GM21786 (cell line): ENCODE results near the gene TTC23L.
"Not testable (repeated sequence)": the region's sequence is repeated elsewhere in the genome, so short reads cannot be mapped to it uniquely, and the experiment has no call there.

ENCODE experiments used
- ATAC-seq: cut with Tn5 transposase; IDR thresholded peaks from one replicate; pipeline ENCODE4 v1.9.1; 2021; ENCODE audit not compliant: unreplicated experiment

Gene TTC23L, protein sequence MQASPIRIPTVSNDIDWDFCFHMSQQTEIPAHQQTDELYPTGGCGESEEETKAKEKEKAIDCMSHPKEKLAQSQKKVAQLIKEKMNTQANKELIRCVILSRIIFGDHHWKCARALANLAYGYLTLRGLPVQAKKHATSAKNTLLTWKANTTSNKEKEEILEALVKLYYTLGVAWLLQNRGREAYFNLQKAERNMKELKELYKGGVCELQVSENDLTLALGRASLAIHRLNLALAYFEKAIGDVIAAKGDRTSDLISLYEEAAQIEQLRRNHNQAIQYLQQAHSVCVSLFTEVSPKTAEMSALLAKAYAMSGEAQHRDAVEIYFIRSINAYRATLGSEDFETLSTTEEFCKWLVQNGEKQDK

DNA sequence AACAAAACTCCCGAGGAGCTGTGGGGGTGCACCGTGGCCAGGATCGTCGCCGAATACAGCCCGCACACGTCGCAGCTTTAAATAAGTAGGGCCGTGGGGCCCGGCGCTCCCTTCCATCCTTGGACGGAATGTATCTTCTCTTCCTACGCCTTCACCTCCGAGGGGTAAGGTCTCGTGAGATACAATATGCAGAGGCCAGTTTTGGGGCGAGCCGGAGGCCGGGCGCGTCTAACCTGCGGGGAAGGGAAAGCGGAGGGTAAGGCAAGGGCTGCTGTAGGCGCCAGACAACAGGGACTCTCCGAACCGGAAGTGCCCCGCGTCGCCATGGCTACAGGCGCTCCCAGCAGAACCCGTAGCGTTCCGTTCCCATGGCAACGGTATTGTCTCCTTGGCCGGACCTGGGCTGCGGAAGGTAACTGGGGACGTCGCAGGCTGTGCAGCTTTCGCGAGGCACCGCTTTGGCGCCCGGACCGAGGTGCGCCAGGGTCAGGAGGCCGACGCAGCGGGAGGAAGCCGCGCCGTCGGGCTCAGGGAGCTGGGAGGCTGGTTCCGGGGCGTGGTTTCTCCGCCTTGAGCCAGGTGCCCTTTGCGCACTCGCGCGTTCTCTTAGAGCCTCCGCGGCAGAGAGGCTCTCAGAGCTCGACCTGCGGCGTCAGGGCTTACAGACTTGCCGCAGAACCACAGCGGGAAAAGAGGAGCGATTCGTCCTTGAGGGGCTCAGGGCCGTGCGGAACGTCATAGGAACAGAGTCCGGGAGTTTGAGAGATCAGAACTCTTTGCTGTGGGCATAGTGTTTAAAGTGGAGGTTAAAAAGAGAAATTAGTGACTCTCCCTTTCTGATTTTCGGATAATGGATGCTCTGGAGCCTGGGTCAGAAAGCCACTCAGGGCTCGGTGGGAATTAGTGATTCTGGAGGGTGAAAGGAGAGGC is at the start of gene TTC23L:
Gene TTC23L (plus strand): TSS at position 380 of the 930 bp plus-strand sequence. CDS start 1,508 bp downstream, outside the sequence.
- ATAC-seq: peak; percentile 96

DNA sequence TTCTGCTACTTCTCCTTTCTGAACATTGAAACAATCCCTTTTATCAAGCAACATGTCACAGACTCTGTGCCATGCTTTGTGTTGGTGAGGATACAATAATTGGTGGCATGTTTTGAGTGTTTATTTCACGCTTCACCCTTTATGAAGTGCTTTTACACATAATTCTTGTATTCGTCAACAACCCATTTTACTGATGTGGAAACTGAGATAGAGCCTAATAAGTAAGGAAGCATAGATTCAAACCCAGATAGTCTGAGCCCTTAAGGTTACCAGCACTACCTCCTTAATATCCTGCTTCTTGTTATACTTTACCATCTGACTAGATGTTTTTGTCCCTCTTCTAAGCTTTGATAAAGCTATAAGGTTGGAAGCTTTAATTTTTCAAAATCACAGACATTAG is 49.3 kb upstream of the TTC23L start:
- ATAC-seq: no peak

DNA sequence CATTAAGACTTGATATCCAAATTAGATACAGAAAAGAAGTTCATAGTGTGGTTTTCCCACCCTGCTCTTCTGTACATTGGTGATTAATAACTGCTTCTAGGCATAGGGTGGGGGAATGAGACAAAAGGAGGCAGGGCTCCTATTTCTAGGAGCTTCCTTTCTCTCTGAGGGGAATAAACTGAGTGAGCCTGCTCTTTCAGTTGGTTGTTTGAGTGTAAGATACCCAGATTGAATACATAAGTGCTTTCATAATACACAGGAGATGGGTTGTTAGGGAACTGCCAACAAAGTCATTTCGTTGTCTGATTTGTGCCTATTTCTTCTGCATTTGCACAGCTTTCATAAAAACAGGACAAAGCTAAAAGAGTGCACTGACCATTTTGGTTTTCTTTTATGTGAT is 48.9 kb upstream of the TTC23L start:
- no peak for ATAC-seq

DNA sequence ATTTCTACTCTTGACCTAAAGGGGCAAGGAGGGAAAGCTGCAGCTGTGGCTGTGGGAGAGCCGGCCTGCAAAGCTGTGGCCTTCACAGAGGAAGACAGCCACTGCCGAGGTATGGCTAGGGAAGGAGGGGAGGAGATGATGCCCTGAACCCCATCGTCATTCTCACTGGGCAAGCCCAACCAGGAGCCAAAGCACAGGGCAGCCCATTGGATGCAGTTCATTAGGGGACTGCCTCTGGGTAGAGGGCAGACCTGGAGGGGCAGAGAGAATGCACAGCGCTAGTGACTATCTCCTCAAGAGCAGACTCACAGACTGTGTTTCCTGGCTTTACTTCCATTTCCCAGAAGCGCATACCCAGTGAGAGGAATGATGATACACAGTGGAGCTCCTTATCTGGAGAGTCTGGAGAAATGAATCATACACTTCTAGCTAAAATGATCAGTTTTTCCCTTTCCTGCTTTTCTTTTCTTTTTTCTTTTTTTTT is 47.2 kb upstream of the TTC23L start:
- no peak for ATAC-seq

DNA sequence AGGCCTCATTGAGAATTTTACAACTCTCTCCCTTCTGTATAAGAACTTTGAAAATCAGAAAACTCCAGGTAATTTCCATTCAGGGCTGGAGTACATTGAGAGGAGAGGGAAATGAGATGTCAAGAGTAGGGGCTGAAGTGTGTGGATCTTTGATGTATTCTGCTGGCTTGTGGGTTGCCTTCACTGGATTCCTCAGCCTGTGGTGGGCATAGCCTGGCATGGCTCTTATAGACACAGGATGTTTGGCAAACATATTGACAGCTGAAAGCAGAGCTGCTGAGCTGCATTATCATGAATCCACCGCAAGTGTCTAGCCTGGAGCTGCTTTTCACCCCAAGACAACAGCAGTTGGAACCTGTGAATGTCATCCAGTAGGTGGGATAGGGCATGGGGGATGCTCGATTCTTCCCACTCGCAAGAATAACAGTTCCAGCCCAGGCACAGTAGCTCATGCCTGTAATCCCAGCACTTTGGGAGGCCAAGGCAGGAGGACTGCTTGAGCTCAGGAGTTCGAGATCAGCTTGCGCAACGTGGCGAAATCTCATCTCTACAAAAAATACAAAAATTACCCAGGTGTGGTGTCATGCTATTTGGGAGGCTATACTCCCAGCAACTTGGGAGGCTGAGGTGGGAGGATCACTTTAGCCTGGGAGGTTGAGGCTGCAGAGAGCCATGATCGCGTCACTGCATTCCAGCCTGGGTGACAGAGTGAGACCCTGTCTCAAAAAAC is 36.0 kb upstream of the TTC23L start:
- ATAC-seq: no peak

DNA sequence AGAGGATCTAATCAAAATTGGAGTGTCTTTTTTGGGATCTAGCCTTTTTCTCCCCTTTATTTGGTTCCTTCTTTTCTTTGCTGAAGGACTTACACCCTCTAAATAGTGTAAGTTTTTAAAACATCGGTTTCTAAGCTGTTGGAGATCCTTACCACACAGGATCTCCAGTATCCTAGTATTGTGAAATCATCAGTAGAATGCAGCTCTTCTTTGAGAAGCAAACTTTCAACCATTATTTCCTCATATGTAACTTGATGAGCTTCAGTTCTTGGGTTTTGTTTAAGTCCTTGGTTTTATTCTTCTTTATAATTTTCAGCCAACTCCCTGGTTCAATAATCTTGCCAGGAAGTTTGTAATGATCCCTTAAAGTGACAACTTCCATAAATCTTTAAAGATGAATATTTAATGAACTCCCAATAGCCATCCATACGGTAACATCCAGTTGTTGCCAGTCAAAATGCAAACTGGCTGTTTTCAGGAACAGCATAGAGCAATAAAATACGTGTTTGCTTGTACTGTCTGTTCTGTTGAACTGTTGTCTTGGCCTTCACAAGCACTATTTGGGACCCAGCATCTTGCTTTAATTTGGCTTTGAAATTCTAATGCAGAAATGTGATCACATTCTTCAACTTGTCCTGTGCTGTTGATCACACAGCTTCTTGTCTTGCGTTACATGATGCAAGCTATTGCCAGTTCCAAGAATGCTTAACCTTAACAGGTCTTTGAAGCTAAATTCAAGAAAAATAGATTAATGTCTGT is 34.8 kb upstream of the TTC23L start:
- ATAC-seq: no peak

DNA sequence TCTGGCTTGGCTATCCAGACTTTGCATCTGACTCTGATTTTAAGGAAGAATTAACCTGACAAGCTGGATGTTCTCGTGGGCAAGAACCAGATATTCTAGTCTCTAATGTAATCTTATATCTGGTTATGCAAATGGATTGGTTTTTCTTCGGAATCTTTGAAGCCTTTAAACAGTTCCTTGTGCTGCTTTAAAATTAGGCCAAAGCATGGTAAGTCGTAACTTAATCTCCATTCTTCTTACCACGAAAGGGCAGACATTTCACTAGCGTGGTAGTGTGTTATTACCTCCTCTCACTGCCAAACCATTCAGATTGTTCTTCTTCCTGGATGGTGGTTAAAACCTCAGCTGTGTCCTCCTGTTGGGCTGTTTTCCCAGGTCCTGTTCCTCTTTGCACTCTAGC is 34.1 kb upstream of the TTC23L start:
- no peak for ATAC-seq

DNA sequence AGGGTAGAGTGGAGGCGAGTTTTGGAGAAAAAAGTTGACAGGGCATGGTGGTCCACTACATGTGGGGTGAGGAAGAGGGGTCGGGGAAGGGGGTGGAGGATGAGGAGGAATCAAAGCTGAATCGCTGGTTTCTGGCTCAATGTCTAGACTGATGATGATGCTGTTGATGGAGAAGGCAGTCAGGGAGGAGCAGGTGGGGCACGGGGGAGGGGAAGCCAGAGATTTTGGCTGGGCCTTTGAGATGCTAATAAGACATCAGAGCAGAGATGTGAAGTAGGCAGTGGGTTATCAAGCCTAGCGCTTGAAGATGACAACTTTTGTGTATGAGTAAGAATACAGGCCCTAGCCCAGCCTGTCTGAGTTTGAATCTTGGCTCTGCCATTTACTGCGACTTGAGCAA is 32.4 kb upstream of the TTC23L start:
- ATAC-seq: no peak

DNA sequence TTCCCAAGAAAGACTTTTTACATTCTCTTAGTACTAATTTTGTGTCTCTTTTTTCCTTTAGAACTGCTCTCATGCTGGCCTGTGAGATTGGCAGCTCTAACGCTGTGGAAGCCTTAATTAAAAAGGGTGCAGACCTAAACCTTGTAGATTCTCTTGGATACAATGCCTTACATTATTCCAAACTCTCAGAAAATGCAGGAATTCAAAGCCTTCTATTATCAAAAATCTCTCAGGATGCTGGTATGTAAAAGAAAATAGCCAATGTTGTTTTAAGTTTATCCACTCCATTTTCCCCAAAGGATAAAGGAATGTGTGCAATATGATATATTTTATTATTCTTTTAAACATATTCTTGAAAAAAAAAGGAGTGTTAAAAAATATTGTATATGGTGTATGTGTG is 27.3 kb upstream of the TTC23L start:
- ATAC-seq: no peak

DNA sequence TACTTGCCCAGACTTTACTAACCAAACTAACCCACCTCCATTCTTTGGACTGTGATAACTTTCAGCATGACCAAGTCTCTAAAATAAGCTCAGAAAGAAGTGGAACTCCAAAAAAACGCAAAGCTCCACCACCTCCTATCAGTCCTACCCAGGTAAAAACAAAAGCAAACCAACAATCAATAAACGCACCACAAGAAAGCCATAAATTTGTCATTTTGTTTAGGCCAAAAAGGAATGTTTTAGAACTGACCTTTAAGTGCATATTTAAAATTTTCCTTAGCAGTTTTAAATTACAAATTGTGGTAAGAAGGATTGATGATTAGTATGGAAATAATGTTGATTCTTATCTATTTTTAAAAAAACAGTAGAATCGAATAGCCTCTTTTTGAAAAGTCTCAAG is 25.5 kb upstream of the TTC23L start:
- no peak for ATAC-seq

DNA sequence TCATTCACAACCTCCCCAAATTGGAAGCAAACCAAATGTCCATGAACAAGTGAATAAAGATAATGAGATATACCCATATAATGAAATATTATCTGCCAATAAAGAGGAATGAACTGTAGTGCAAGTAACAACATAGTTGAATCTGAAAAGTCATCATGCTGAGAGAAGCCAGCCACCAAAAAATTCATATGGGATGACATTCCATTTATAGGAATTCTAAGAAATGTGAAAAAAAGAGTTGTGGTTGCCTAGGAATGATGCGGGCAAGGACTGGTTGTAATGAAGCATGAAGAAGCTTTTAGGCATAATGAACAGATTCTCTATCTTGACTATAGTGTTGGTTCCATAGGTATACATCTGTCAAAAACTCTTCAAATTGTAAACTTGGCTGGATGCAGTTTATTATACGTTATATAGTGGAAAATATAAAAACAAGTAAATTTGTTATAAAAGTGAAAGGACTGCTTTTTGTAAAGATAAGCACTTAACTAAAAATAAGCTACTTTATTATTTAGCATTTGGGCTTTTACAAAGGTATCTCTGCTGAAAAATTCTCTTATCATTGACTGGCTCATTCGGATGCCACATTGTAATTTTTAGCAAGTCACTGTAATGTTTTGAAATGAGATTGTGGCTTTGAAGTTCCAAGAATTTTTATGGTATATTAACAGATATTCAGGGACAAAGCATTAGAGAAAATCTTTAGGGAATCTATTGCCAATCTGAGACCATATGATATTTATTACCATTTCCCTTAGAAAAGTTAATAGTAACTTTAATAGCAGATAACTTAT is 21.2 kb upstream of the TTC23L start:
- no peak for ATAC-seq

DNA sequence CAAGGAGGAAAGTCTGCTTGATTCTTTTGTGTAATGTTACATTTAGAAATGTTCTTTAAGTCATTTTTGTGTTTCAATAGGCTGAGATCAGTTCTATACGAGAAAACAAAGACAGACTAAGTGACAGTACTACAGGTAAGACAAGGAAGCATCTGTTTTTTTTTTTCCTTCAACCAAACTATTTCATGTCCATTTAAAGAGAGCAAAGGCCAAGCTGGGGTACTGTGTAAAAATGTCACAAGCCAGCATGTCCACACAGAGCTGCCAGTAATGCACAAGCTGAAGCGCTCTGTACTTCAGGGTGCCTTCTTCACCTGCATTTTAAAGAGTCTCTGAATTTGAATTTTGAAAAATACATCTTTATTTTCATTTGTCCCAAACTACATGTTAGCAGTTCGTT is 20.2 kb upstream of the TTC23L start:
- ATAC-seq: no peak

DNA sequence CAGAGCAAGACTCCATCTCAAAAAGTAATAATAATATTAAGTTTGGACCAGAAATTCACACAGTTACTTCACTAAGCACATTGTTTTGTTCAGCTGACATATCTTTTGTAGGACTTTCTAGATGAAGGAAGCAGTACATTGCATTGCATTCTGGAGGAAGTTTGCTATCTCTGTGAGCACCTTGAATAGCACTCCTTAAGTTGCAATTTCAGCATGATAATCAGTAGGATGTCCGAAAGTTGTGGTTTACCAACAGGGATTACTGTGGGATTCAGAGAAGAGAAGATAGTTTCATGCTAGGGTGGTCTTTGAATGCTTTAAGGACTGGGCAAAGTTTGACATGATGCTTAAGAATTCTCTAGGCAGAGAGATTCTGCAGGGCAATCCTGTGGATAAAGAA is 18.4 kb upstream of the TTC23L start:
- ATAC-seq: no peak

DNA sequence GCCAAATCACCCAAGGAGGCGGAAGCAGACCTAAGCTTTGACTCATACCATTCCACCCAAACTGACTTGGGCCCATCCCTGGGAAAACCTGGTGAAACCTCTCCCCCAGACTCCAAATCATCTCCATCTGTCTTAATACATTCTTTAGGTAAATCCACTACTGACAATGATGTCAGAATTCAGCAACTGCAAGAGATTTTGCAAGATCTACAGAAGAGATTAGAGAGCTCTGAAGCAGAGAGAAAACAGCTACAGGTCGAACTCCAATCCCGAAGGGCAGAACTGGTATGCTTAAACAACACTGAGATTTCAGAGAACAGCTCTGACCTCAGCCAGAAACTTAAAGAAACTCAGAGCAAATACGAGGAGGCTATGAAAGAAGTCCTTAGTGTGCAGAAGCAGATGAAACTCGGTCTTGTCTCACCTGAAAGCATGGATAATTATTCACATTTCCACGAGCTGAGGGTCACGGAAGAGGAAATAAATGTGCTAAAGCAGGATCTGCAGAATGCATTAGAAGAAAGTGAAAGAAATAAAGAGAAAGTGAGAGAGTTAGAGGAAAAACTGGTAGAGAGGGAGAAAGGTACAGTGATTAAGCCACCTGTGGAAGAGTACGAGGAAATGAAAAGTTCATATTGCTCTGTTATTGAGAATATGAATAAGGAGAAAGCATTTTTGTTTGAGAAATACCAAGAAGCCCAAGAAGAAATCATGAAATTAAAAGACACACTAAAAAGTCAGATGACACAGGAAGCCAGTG is 15.8 kb upstream of the TTC23L start:
- ATAC-seq: no peak

DNA sequence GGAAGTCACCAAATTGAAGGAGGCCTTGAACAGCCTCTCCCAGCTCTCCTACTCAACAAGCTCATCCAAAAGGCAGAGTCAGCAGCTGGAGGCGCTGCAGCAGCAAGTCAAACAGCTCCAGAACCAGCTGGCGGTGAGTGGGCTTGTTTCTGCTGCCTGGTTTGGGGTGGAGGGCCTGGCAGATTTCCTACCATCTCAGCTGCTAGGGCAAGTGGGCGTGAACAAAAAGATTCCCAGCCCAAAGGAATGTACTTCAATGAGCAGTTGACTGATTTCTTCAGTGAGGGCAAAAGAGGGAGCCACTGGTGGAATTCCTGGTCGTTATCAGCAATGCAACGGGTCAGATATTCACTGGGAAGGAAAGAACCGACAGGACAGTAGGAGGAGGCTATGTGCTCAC is 12.6 kb upstream of the TTC23L start:
- ATAC-seq: no peak

DNA sequence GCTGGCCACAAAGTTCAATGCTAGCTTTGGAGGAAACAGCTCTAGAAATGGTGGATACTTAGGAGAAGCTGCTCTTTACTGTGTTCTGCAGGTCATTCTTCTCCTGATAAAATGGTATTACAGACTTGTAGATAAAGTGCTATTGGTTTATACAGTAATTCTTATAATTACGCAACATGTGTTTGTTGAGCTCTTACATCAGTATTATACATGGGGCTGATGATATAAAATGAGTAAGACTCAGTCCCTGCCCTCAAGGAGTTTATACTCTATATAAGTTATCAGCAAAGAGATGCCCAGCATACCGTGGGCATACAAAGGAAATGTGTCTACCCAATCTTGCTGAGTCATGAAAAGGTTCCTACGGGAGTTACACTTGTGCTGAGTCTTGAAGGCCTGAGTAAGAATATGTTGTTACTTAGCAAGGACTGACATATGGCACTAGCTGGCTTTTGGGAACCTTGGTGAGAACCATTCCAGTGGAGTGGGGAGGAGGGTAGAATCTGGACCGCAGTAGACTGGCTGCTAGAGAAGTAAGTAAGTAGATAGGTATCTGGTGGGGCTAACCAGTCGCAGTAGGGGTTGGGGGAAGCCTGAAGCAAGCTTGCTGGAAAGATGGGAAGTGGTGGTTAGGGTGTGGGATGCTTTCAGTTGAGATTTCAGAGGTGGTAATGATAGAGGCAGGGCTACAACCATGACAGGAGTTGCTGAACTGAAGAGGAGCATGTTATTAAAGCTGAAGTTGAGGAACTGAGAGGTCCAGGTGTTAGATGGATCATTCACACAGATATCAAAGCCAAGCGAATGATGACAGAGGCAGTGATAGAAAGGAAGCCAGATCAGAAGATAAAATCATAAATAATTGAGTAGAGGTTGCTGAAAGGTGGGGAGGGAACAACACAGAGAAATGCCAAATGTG is 11.1 kb upstream of the TTC23L start:
- no peak for ATAC-seq

DNA sequence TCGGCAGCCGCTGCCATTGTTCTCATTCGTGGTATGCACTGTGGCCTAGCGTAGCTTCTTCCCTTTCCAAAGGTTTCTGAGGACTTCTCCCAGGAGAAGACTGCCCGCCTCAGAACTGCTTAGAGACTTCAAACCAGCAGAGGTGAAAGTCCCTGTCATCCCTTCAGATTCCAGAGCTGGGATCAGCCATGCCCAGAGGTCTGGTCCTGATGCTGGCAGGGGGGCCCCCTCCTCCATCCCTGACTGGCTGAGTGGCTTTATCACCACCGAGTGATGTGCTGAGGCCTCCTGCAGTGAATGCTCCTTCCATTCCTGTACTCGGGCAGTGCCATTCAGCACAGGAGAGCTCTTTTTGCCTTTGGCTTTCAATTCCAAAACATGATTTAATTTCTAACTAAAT is 8.1 kb upstream of the TTC23L start:
- ATAC-seq: not testable (repeated sequence)

DNA sequence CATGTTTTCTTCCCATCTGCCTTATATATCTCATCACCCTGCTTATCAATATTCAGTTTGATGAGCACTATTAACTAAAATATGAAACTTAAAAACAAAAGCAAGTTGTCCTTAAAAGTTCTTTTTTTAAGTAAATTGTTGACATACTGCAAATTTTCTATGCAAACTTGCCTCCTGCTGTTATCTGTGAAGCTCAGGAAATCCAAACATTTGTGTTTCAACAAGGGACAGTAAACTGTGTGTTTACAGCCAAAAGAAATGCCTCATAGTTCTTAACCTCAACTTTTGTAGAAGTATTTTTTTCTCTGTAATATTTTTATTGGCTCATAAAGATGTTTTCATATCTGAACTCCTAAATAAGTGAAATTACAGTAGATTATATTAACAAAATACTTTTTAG is 7.7 kb upstream of the TTC23L start:
- ATAC-seq: no peak
